Measurements from ENCODE around the gene TYW1. TPM values are rescaled to one million over a fixed set of nuclear protein-coding genes. Genes with fewer than 3 reads are reported as not detected.
"Not testable (repeated sequence)": the region's sequence is repeated elsewhere in the genome, so short reads cannot be mapped to it uniquely, and the experiment has no call there.

The TYW1 gene
- total and polyA plus RNA-seq, 2 of the 8 experiments (the other 6 are each of a cell fraction or from before 2014, with no cell fraction given): 8.8 to 16.2 TPM

DNA sequence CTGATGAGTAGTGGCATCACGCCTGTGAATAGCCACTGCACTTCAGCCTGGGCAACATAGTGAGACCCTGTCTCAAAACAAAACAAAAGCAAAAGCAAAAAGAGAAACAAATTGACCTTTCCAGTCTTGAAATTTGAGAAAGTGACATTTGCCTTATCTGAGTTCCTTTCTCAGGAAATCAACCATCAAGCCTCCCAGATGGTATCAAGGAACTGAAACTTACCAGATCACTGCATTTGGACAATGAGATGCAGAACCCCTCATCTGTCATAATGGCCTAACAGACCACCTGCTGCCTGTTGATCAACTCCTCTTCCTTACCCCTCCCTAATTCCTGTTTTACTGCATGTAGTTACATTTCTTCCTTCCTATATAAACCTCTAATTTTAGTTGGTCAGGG lies 16.3 kb upstream of the TYW1 start:
- DNase-seq (ENCODE audit: low read depth in 1 of 2, low spot score in 2 of 2); H3K23ac ChIP-seq (ENCODE audit: insufficient read length); H3K4me3 ChIP-seq (ENCODE audit: extremely low read depth in 1 of 4, insufficient read depth in 2 of 4, low read depth in 3 of 4, low read length in 4 of 4); H3K4me1 ChIP-seq (replicated peaks in 1 of 4; ENCODE audit: control insufficient read depth in 3 of 4, insufficient read depth in 4 of 4, low read length in 3 of 4); FAIRE-seq; H3K27me3 ChIP-seq (replicated peaks in 1 of 4; ENCODE audit: control insufficient read depth in 3 of 4, extremely low read depth in 1 of 4, insufficient read depth in 3 of 4, low read length in 3 of 4); H4K20me1 ChIP-seq (replicated peaks in 1 of 2; ENCODE audit: control insufficient read depth in 1 of 2, insufficient read depth in 2 of 2, low read length in 2 of 2); H3K79me1 ChIP-seq (ENCODE audit: low read depth, low read length); H4K5ac ChIP-seq (ENCODE audit: insufficient read length, low read depth, low read length); H2AK5ac ChIP-seq (ENCODE audit: low read depth, low read length); H3K9me3 ChIP-seq (ENCODE audit: insufficient read depth in 2 of 2, low read depth in 1 of 2, low read length in 1 of 2); POLR2A ChIA-PET (ENCODE audit: partially characterized antibody); H2BK5ac ChIP-seq (ENCODE audit: low read depth, low read length); H3K9ac ChIP-seq (replicated peaks in 1 of 4; ENCODE audit: extremely low read depth in 1 of 4, low read depth in 3 of 4, low read length in 3 of 4); H2BK20ac ChIP-seq (ENCODE audit: low read length); H2BK15ac ChIP-seq (ENCODE audit: low read length); H3K23me2 ChIP-seq (ENCODE audit: low read depth, low read length); H3K56ac ChIP-seq (replicated peaks; ENCODE audit: insufficient read length, low read depth, low read length); H3K27ac ChIP-seq (ENCODE audit: low read depth, low read length); H3K79me2 ChIP-seq (ENCODE audit: control insufficient read depth in 1 of 2, insufficient read depth in 2 of 2, low read length in 2 of 2); H3K36me3 ChIP-seq (ENCODE audit: control insufficient read depth in 2 of 4, insufficient read depth in 4 of 4, low read length in 3 of 4); H4K91ac ChIP-seq (replicated peaks; ENCODE audit: insufficient read length, low read length); H3K18ac ChIP-seq (ENCODE audit: extremely low read depth, low read length); H2BK12ac ChIP-seq (ENCODE audit: low read depth, low read length); H2AFZ ChIP-seq (ENCODE audit: low read length); H3K14ac ChIP-seq (ENCODE audit: insufficient read length); H3K4me2 ChIP-seq (ENCODE audit: insufficient read depth in 1 of 2, low read depth in 2 of 2, low read length in 2 of 2); H2BK120ac ChIP-seq (replicated peaks; ENCODE audit: low read depth, low read length); H4K8ac ChIP-seq (ENCODE audit: extremely low read depth, insufficient read depth, low read length); H3K4ac ChIP-seq (replicated peaks; ENCODE audit: insufficient read length, low read depth, low read length): not testable (repeated sequence)
- 92% methylated on average over 1 of the region's 1 CpG; no CpG with 5 or more reads in 1 of the 2 experiments for WGBS, 2 experiments (ENCODE audit: extremely low coverage in 1 of 2, insufficient coverage in 1 of 2, insufficient read length in 1 of 2, insufficient replicate concordance in 2 of 2, low coverage in 1 of 2, low lambda C conversion rate in 2 of 2, missing lambda C conversion rate in 1 of 2)
- CTCF ChIA-PET (ENCODE audit: partially characterized antibody): interaction anchor here (1.6 kb wide), 1 partner anchor 75 kb away, joined by 3 read pairs; no protein-coding TSS in a partner anchor

DNA sequence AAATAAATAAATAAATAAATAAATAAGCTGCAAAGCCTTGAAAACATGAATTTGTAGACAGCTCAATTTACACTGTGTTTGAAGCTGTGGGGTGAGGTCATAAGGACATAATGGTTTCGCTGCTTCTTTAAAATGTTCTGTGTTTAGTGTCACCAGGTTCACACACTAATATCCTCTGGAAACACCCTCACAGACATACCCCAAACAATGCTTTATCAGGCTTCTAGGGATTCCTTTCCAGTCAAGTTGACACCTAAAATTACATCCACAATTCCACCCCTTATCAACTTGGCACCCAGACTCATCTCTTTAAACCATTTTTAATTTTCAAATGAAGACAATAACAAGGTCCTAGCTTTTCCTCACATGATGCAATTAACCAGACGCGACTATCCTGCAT lies 7.1 kb upstream of the TYW1 start:
- H3K18ac ChIP-seq (ENCODE audit: extremely low read depth, low read length); H2BK120ac ChIP-seq (replicated peaks; ENCODE audit: low read depth, low read length); H2AFZ ChIP-seq (ENCODE audit: low read length); H3K4ac ChIP-seq (replicated peaks; ENCODE audit: insufficient read length, low read depth, low read length); H3K4me1 ChIP-seq (replicated peaks in 1 of 4; ENCODE audit: control insufficient read depth in 3 of 4, insufficient read depth in 4 of 4, low read length in 3 of 4); H3K56ac ChIP-seq (replicated peaks; ENCODE audit: insufficient read length, low read depth, low read length); H3K9me3 ChIP-seq (ENCODE audit: insufficient read depth in 2 of 2, low read depth in 1 of 2, low read length in 1 of 2); DNase-seq (ENCODE audit: low read depth in 1 of 2, low spot score in 2 of 2); H3K9ac ChIP-seq (replicated peaks in 1 of 4; ENCODE audit: extremely low read depth in 1 of 4, low read depth in 3 of 4, low read length in 3 of 4); H2BK5ac ChIP-seq (ENCODE audit: low read depth, low read length); H2BK12ac ChIP-seq (ENCODE audit: low read depth, low read length); H3K4me2 ChIP-seq (ENCODE audit: insufficient read depth in 1 of 2, low read depth in 2 of 2, low read length in 2 of 2); H3K23ac ChIP-seq (ENCODE audit: insufficient read length); H3K27me3 ChIP-seq (replicated peaks in 1 of 4; ENCODE audit: control insufficient read depth in 3 of 4, extremely low read depth in 1 of 4, insufficient read depth in 3 of 4, low read length in 3 of 4); H4K5ac ChIP-seq (ENCODE audit: insufficient read length, low read depth, low read length); H4K91ac ChIP-seq (replicated peaks; ENCODE audit: insufficient read length, low read length); H4K8ac ChIP-seq (ENCODE audit: extremely low read depth, insufficient read depth, low read length); H3K14ac ChIP-seq (ENCODE audit: insufficient read length); H3K23me2 ChIP-seq (ENCODE audit: low read depth, low read length); H3K79me2 ChIP-seq (ENCODE audit: control insufficient read depth in 1 of 2, insufficient read depth in 2 of 2, low read length in 2 of 2); POLR2A ChIA-PET (ENCODE audit: partially characterized antibody); H4K20me1 ChIP-seq (replicated peaks in 1 of 2; ENCODE audit: control insufficient read depth in 1 of 2, insufficient read depth in 2 of 2, low read length in 2 of 2); H3K79me1 ChIP-seq (ENCODE audit: low read depth, low read length); H3K4me3 ChIP-seq (ENCODE audit: extremely low read depth in 1 of 4, insufficient read depth in 2 of 4, low read depth in 3 of 4, low read length in 4 of 4); H2AK5ac ChIP-seq (ENCODE audit: low read depth, low read length); H3K27ac ChIP-seq (ENCODE audit: low read depth, low read length); H2BK20ac ChIP-seq (ENCODE audit: low read length); H2BK15ac ChIP-seq (ENCODE audit: low read length): not testable (repeated sequence)
- WGBS, 2 experiments (ENCODE audit: extremely low coverage in 1 of 2, insufficient coverage in 1 of 2, insufficient read length in 1 of 2, insufficient replicate concordance in 2 of 2, low coverage in 1 of 2, low lambda C conversion rate in 2 of 2, missing lambda C conversion rate in 1 of 2): 96% methylated on average over 1 of the region's 3 CpGs; no CpG with 5 or more reads in 1 of the 2 experiments
- CTCF ChIA-PET (ENCODE audit: partially characterized antibody): interaction anchor here (0.8 kb wide), 1 partner anchor 12 kb away, joined by 3 read pairs; no protein-coding TSS in a partner anchor
- peaks cover 0 to 18% (median 6%) of the 10 kb centered on the region in 4 experiments; a peak in 5 of 8 replicates for H3K36me3 ChIP-seq (ENCODE audit: control insufficient read depth in 2 of 4, insufficient read depth in 4 of 4, low read length in 3 of 4)
- peak; percentile 71 for FAIRE-seq

All from H1 (cell line).